HEK293 (cell line): Measurements from ENCODE around the gene TMPRSS4.

ENCODE experiments used
- CTCF ChIA-PET: fragments of 350-600 bp; formaldehyde crosslinking; extraction: SDS; loops from one replicate; lab custom pipeline; 2021; ENCODE audit warnings: antibody characterized with exemption; lab: Yijun Ruan, JAX
- POLR2A ChIA-PET: fragments of 300-600 bp; formaldehyde crosslinking; extraction: SDS; loops from one replicate; lab custom pipeline; 2020; ENCODE audit warnings: antibody characterized with exemption, inconsistent platforms; lab: Yijun Ruan, JAX
- H3K27ac ChIP-seq: fragments of 200-500 bp; sonication (Bioruptor generic); 2 replicates; pipeline ENCODE4 v1.5.1; 2014; ENCODE audit warnings: low read depth, low read length, control low read depth, inconsistent platforms; ENCODE audit errors: extremely low read depth
- H3K36me3 ChIP-seq, 2 experiments: fragments of 200-500 bp in 1 of 2; sonication (Bioruptor generic) in 1 of 2; 1 replicate in 1 of 2; 2 replicates in 1 of 2; pipeline ENCODE4 v1.5.1; 2014 to 2017; ENCODE audit warnings: inconsistent platforms in 2 of 2, low read length in 2 of 2; ENCODE audit not compliant: control insufficient read depth in 2 of 2, insufficient read depth in 1 of 2
- H3K4me1 ChIP-seq: fragments of 200-500 bp; sonication (Bioruptor generic); 2 replicates; pipeline ENCODE4 v1.5.1; 2014; ENCODE audit warnings: mild to moderate bottlenecking, low read length, inconsistent platforms; ENCODE audit not compliant: control insufficient read depth, insufficient read depth
- H3K4me3 ChIP-seq: 2 replicates; pipeline ENCODE4 v1.5.1; 2011; ENCODE audit warnings: low read depth, mild to moderate bottlenecking, control low read depth, low read length, moderate library complexity
- H3K9me3 ChIP-seq: fragments of 200-500 bp; sonication (Bioruptor generic); 2 replicates; pipeline ENCODE4 v1.5.1; 2014; ENCODE audit warnings: low read depth, low read length, inconsistent platforms; ENCODE audit not compliant: control insufficient read depth, insufficient read depth
- BCL11B ChIP-seq: fragments of 450-650 bp; formaldehyde crosslinking; IDR thresholded peaks from 2 replicates; pipeline ENCODE4 v1.5.1; 2016; ENCODE audit warnings: low read depth, missing biosample characterization, missing genetic modification characterization
- GLI4 ChIP-seq: fragments of 450-650 bp; formaldehyde crosslinking; IDR thresholded peaks from 2 replicates; pipeline ENCODE4 v1.5.1; 2016; ENCODE audit warnings: missing biosample characterization, missing genetic modification characterization
- GLIS1 ChIP-seq: fragments of 450-650 bp; formaldehyde crosslinking; IDR thresholded peaks from 2 replicates; pipeline ENCODE4 v1.5.1; 2016; ENCODE audit warnings: missing biosample characterization, missing genetic modification characterization
- KLF16 ChIP-seq: fragments of 450-650 bp; formaldehyde crosslinking; IDR thresholded peaks from 2 replicates; pipeline ENCODE4 v1.5.1; 2017; ENCODE audit warnings: missing biosample characterization, missing genetic modification characterization
- PRDM1 ChIP-seq: fragments of 450-650 bp; formaldehyde crosslinking; IDR thresholded peaks from 2 replicates; pipeline ENCODE4; 2016; ENCODE audit warnings: missing biosample characterization, missing genetic modification characterization
- SP3 ChIP-seq: fragments of 450-650 bp; formaldehyde crosslinking; IDR thresholded peaks from 2 replicates; pipeline ENCODE4 v1.5.1; 2016; ENCODE audit warnings: missing biosample characterization, missing genetic modification characterization
- ZBTB49 ChIP-seq: fragments of 450-650 bp; formaldehyde crosslinking; IDR thresholded peaks from 2 replicates; pipeline ENCODE4 v1.5.1; 2016; ENCODE audit warnings: missing biosample characterization, missing genetic modification characterization, low read depth
- ZBTB7A ChIP-seq: fragments of 450-650 bp; formaldehyde crosslinking; IDR thresholded peaks from 2 replicates; pipeline ENCODE4 v1.5.1; 2016; ENCODE audit warnings: low read depth, missing biosample characterization, missing genetic modification characterization
- ZNF488 ChIP-seq: fragments of 450-650 bp; formaldehyde crosslinking; IDR thresholded peaks from 2 replicates; pipeline ENCODE4 v1.5.1; 2016; ENCODE audit warnings: missing biosample characterization, missing genetic modification characterization
- ZNF558 ChIP-seq: fragments of 450-650 bp; formaldehyde crosslinking; IDR thresholded peaks from 2 replicates; pipeline ENCODE4 v1.5.1; 2016; ENCODE audit warnings: missing biosample characterization, missing genetic modification characterization
- ZNF561 ChIP-seq: fragments of 450-650 bp; IDR thresholded peaks from 2 replicates; pipeline ENCODE4 v1.5.1; 2018; ENCODE audit warnings: missing biosample characterization, missing genetic modification characterization, borderline replicate concordance
- ZNF580 ChIP-seq: fragments of 450-650 bp; formaldehyde crosslinking; IDR thresholded peaks from 2 replicates; pipeline ENCODE4 v1.5.1; 2016; ENCODE audit warnings: missing biosample characterization, missing genetic modification characterization
- ZNF610 ChIP-seq: fragments of 450-650 bp; formaldehyde crosslinking; IDR thresholded peaks from 2 replicates; pipeline ENCODE4 v1.5.1; 2016; ENCODE audit warnings: missing biosample characterization, missing genetic modification characterization, borderline replicate concordance
- ZNF624 ChIP-seq: fragments of 450-650 bp; formaldehyde crosslinking; IDR thresholded peaks from 2 replicates; pipeline ENCODE4 v1.5.1; 2017; ENCODE audit warnings: missing biosample characterization, missing genetic modification characterization
- ZNF768 ChIP-seq: fragments of 450-650 bp; formaldehyde crosslinking; IDR thresholded peaks from 2 replicates; pipeline ENCODE4 v1.5.1; 2018; ENCODE audit warnings: missing biosample characterization, mild to moderate bottlenecking, missing genetic modification characterization
- ZNF785 ChIP-seq: fragments of 450-650 bp; formaldehyde crosslinking; IDR thresholded peaks from 2 replicates; pipeline ENCODE4 v1.5.1; 2016; ENCODE audit warnings: missing biosample characterization, missing genetic modification characterization
- TF ChIP-seq, protein P1 (sequence below): fragments of 450-650 bp; formaldehyde crosslinking; conservative IDR thresholded peaks from 2 replicates; pipeline ENCODE4 v1.5.1; 2016; ENCODE audit warnings: low read depth, missing biosample characterization, missing genetic modification characterization

The TMPRSS4 gene

GRCh38 chr11:118143661-118144185, 66.8 kb downstream of the TMPRSS4 start:
- no peaks in the 10 kb centered on the region for H3K9me3 ChIP-seq
- TF ChIP-seq KLF16 (tag by site-specific recombination) (no peak), ZNF624 (tag by site-specific recombination) (no peak), ZNF580 (tag by site-specific recombination) (no peak), GLI4 (tag by site-specific recombination) (no peak), SP3 (tag by site-specific recombination) (no peak), PRDM1 (no peak), ZBTB49 (tag by site-specific recombination) (no peak)
- H3K36me3 ChIP-seq: no peaks in the 10 kb centered on the region
- CTCF ChIA-PET: interaction anchor here (0.5 to 8.6 kb wide), 15 partner anchors 7 to 1278 kb away, joined by 3 to 128 read pairs (median 4); partner anchors contain the start of gene SCN4B
- no peak overlapping the region for H3K4me3 ChIP-seq
- H3K4me1 ChIP-seq: no peaks in the 10 kb centered on the region
- no peak overlapping the region for H3K27ac ChIP-seq
- POLR2A ChIA-PET: interaction anchor here (1.7 kb wide), 1 partner anchor 28 kb away, joined by 4 read pairs; no protein-coding TSS in a partner anchor

DNA sequence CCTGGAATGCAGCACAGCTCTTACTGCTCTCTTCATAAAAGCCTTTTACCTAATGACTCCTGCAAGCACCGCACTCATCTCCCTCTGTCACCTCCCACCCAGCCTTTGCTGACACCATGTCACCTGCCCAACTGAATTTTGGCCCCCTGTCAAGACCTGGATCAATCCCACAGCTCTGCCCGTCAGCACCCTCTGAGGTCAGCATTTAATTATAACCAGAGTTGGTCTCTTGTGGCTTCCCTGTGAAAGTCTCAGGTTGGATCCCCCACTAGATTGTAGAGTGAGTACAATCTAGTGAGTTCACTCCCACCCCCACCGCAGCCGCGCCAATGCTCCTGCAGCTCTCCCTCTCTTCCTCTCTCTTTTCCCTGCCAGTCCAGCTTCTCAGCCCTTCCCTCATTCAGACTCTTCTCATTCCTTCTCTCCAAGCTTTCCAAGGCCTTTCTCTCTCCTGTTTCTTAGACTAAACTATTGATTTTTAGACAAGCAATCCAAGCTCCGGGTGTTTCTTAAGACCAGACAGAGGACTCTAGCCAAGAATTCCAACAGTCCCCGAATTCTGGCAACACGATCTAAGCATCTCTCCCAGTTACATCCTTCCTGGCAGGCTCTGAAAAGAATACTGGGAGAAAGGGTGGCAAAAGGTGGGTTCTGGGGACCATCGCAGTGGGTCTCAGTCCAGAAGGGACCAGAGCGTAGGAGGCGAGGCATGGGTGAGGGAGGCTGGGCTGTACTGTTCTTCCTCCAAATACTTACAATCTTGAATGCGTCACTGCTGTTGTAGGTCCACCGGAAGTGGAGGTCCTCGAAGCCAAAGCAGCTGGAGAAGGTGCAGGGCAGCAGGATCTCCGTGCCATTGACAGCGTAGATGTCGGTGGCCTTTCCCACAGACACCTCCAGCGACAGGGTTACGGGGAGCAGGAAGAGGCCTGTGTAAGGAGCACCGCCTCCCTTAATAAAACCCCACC, 67.7 kb downstream of the TMPRSS4 start:
- ChIA-PET CTCF (interaction anchor here (0.6 to 8.6 kb wide), 18 partner anchors 8 to 462 kb away, joined by 3 to 128 read pairs (median 3); partner anchors contain the start of gene SCN4B), POLR2A (interaction anchor here (1.3 to 1.7 kb wide), 2 partner anchors 27 kb away, joined by 3 to 4 read pairs; no protein-coding TSS in a partner anchor)
- no peaks in the 10 kb centered on the region for H3K4me1 ChIP-seq
- H3K4me3 ChIP-seq: no peak overlapping the region
- no peaks in the 10 kb centered on the region for H3K36me3 ChIP-seq
- H3K9me3 ChIP-seq: no peaks in the 10 kb centered on the region
- H3K27ac ChIP-seq: no peak overlapping the region
- TF ChIP-seq GLIS1 (tag by site-specific recombination) (peak; percentile 77), ZNF488 (tag by site-specific recombination) (no peak)

DNA sequence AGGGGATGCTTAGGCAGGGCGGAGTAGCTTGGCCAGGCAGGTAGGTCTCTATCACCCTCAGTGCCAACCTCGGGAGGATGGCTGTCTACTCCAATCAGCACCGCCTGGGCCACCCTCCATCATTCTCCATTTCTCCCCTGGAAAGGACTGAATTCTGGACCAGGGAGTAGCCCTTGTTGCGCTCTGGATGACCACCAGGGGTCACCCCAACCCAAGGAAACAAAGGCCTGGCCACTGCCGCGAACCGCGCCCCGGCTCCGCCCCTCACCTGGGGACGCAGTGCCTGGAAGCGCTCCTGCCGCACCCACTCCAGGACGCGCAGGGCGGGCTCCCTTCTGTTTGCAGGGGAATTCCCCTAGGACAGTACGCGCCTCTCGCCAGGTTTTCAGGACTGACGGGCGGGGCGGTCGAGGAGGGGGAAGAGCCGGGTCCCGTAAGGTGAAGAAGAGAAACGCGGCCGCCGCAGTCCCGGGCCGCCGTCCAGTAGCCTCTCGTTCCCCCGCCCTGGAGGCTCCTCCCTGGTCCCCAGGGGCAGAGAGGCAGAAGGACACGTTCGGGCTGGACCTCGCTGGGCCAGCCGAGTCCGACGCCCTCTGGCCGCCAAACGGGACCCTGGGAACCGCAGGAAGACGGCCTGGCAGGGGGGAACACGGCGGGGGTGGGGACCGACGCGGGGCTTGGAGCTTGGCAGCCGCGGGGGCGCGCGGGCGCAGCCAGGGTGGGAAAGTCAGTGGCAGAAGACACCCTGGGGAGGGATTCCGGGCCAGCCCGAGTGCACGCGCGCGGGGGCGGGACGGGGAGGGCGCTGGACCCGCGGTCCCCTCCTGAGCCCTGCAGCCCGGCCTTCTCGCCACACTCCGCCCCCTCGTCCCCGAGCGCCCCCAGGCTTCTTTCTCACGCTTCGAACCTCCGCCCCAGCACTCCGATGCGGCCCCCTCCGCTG, 68.7 kb downstream of the TMPRSS4 start:
- CTCF ChIA-PET: interaction anchor here (0.7 to 8.6 kb wide), 15 partner anchors 9 to 498 kb away, joined by 3 to 128 read pairs (median 4); no protein-coding TSS in a partner anchor
- Histone ChIP-seq H3K9me3 (no peaks in the 10 kb centered on the region), H3K4me1 (no peaks in the 10 kb centered on the region), H3K36me3 (no peaks in the 10 kb centered on the region), H3K27ac (no peak overlapping the region; the same call in 1 of the 2 replicates), H3K4me3 (peak overlapping the region; percentile 55)
- POLR2A ChIA-PET: interaction anchor here (1.3 kb wide), 1 partner anchor 26 kb away, joined by 3 read pairs; no protein-coding TSS in a partner anchor
- TF ChIP-seq ZNF558 (no peak), ZNF580 (tag by site-specific recombination) (no peak), ZNF768 (tag by site-specific recombination) (no peak), BCL11B (tag by site-specific recombination) (no peak), ZNF610 (tag by site-specific recombination) (no peak), ZBTB7A (no peak), ZNF561 (tag by site-specific recombination) (no peak), ZNF785 (tag by site-specific recombination) (no peak), PRDM1 (no peak)
- TF ChIP-seq, protein P1, sequence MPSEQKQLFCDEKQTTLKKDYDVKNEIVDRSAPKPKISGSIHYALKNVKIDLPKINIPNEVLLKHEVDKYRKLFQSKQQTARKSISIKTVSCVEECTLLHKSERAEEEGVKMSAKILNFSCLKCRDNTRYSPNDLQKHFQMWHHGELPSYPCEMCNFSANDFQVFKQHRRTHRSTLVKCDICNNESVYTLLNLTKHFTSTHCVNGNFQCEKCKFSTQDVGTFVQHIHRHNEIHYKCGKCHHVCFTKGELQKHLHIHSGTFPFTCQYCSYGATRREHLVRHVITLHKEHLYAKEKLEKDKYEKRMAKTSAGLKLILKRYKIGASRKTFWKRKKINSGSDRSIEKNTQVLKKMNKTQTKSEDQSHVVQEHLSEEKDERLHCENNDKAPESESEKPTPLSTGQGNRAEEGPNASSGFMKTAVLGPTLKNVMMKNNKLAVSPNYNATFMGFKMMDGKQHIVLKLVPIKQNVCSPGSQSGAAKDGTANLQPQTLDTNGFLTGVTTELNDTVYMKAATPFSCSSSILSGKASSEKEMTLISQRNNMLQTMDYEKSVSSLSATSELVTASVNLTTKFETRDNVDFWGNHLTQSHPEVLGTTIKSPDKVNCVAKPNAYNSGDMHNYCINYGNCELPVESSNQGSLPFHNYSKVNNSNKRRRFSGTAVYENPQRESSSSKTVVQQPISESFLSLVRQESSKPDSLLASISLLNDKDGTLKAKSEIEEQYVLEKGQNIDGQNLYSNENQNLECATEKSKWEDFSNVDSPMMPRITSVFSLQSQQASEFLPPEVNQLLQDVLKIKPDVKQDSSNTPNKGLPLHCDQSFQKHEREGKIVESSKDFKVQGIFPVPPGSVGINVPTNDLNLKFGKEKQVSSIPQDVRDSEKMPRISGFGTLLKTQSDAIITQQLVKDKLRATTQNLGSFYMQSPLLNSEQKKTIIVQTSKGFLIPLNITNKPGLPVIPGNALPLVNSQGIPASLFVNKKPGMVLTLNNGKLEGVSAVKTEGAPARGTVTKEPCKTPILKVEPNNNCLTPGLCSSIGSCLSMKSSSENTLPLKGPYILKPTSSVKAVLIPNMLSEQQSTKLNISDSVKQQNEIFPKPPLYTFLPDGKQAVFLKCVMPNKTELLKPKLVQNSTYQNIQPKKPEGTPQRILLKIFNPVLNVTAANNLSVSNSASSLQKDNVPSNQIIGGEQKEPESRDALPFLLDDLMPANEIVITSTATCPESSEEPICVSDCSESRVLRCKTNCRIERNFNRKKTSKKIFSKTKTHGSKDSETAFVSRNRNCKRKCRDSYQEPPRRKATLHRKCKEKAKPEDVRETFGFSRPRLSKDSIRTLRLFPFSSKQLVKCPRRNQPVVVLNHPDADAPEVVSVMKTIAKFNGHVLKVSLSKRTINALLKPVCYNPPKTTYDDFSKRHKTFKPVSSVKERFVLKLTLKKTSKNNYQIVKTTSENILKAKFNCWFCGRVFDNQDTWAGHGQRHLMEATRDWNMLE (tag by site-specific recombination): no peak
